Spleen (tissue), 11 donors: ENCODE data around the gene RELA. TPM values are rescaled to one million over a fixed set of nuclear protein-coding genes. Genes with fewer than 3 reads are reported as not detected.
"Not testable (repeated sequence)": the region's sequence is repeated elsewhere in the genome, so short reads cannot be mapped to it uniquely, and the experiment has no call there.

Source experiments
- DNase-seq: peaks from one replicate; pipeline ENCODE4 v3.0.0-alpha.2; 2020
- H3K27ac ChIP-seq, 8 donors: fragments of 200-600 bp; sonication (generic) in 7 of 8; 1 replicate in 4 of 8; 2 replicates in 4 of 8; pipeline versions ENCODE4 v1.5.0 to v1.8.0; 2016 to 2021; ENCODE audit warnings: inconsistent platforms in 4 of 8, mild to moderate bottlenecking in 4 of 8, moderate library complexity in 1 of 8
- H3K27me3 ChIP-seq, 7 donors: fragments of 200-600 bp; sonication (generic) in 6 of 7; replicated peaks in 1 of 7; 1 replicate in 4 of 7; 2 replicates in 3 of 7; pipeline versions ENCODE4 v1.5.0 to v1.8.0; 2016 to 2021; ENCODE audit warnings: inconsistent platforms in 3 of 7, mild to moderate bottlenecking in 1 of 7
- H3K36me3 ChIP-seq, 6 donors: fragments of 200-600 bp; sonication (generic) in 5 of 6; 1 replicate in 4 of 6; 2 replicates in 2 of 6; pipeline versions ENCODE4 v1.5.0 to v1.8.0; 2016 to 2021; ENCODE audit warnings: inconsistent platforms in 2 of 6
- H3K4me1 ChIP-seq, 6 donors: fragments of 200-600 bp; sonication (generic) in 5 of 6; 1 replicate in 3 of 6; 2 replicates in 3 of 6; pipeline versions ENCODE4 v1.5.0 to v1.8.0; 2016 to 2021; ENCODE audit warnings: inconsistent platforms in 3 of 6
- H3K4me3 ChIP-seq, 8 donors: fragments of 200-600 bp; sonication (generic) in 7 of 8; 1 replicate in 4 of 8; 2 replicates in 4 of 8; pipeline versions ENCODE4 v1.5.0 to v1.8.0; 2016 to 2021; ENCODE audit warnings: inconsistent platforms in 4 of 8, mild to moderate bottlenecking in 4 of 8, moderate library complexity in 2 of 8
- H3K9me3 ChIP-seq, 8 donors: fragments of 200-600 bp; sonication (generic) in 7 of 8; 1 replicate in 4 of 8; 2 replicates in 4 of 8; pipeline versions ENCODE4 v1.5.0 to v1.8.0; 2016 to 2021; ENCODE audit warnings: inconsistent platforms in 4 of 8
- POLR2A ChIP-seq, 3 donors: fragments of 450-650 bp; IDR thresholded peaks; one replicate each; pipeline ENCODE4 v1.5.1; 2017; ENCODE audit warnings: antibody characterized with exemption in 3 of 3, mild to moderate bottlenecking in 1 of 3
- POLR2AphosphoS5 ChIP-seq, 3 donors: sonication (generic); formaldehyde crosslinking; IDR thresholded peaks; one replicate each; pipeline ENCODE4 v1.5.1; 2017; ENCODE audit warnings: antibody characterized with exemption in 3 of 3
- WGBS, 5 donors: extraction: QIAGEN DNeasy Blood & Tissue Kit in 3 of 5; methylation state at CpG; one replicate each; pipeline versions ENCODE4 v1.1.5 to v1.1.7; 2013 to 2018; 5-methylcytosine and 5-hydroxymethylcytosine counted together
- intact Hi-C: fragments of 100-400 bp; cut with DNase I; formaldehyde crosslinking; loops from one replicate; pipeline ENCODE4 v1.15.0; 2023; ENCODE audit warnings: low total_unique reads
- polyA plus RNA-seq, 3 donors: library from polyadenylated mRNA; stranded (reverse); fragments of 200-250 nt; gene quantifications; one replicate each; pipeline ENCODE4 v1.2.1, GENCODE V29; 2013
- total RNA-seq, 7 donors: library from RNA; depleted of rRNA in 3 of 7; stranded (reverse); fragments of >200 nt in 3 of 7; fragmentation: NEBNext Ultra II Directional in 4 of 7; extraction: Animal tissue kit (Norgen Biotek cat#: 25700) in 4 of 7; gene quantifications; one replicate each; pipeline versions ENCODE4 v1.1.0 to v1.2.1, GENCODE V29; 2016 to 2021
- TF ChIP-seq, protein P1 (sequence below), 11 experiments: fragments of 200-600 bp in 7 of 11; fragments of 450-650 bp in 4 of 11; sonication (generic) in 4 of 11; IDR thresholded peaks in 8 of 11; conservative IDR thresholded peaks in 3 of 11; 1 replicate in 7 of 11; 2 replicates in 4 of 11; pipeline versions ENCODE4 v1.4.0 to v1.8.0; 2016 to 2021; ENCODE audit warnings: antibody characterized with exemption in 11 of 11, inconsistent platforms in 4 of 11, mild to moderate bottlenecking in 1 of 11
- donor health status: healthy with polysubstance abuse.
- donor health status: DM: no; HTN: no; CAD: no; lungs with moderate emphysema.
- donor health status: DM: no; HTN: no; CAD: no.
- donor health status: Bipolar disorder and iron deficiency.
- donor health status: healthy.
- donor health status: DM: no; HTN: no; CAD: no.
- donor health status: DM: yes; HTN: yes; CAD: no.

Gene RELA
- total and polyA plus RNA-seq, 10 donors: 25.8 to 115 (median 69.5) TPM

DNA sequence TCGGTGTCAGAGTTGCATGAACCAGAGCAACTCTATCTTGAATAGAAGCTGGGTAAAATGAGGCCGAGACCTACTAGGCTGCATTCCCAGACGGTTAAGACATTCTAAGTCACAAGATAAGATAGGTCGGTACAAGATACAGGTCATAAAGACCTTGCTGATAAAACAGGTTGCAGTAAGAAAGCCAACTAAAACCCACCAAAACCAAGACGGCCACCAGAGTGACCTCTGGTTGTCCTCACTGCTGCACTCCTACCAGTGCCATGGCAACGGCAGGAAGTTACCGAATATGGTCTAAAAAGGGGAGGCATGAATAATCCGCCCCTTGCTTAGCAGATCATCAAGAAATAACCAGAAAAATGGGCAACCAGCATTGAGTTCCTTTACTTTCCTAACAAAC lies 46.9 kb upstream of the RELA start:
- no peaks in the 10 kb centered on the region for H3K9me3 ChIP-seq
- WGBS, 5 donors: 71 to 86% (median 76%) methylated on average over 8 of the region's 8 CpGs
- H3K4me3 ChIP-seq: no peak overlapping the region
- peak overlapping the region in 1 of 8 donors; percentile 95 for H3K27ac ChIP-seq
- peaks cover 0 to 20% (median 18%) of the 10 kb centered on the region in 6 donors for H3K36me3 ChIP-seq
- intact Hi-C loops: loop anchor here (10.0 kb wide), 3 partner anchors 75 to 285 kb away; partner anchors contain the start of gene SIPA1
- H3K4me1 ChIP-seq: peaks cover 9 to 49% (median 32%) of the 10 kb centered on the region in 6 donors
- H3K27me3 ChIP-seq: no peaks in the 10 kb centered on the region
- TF ChIP-seq, protein P1, sequence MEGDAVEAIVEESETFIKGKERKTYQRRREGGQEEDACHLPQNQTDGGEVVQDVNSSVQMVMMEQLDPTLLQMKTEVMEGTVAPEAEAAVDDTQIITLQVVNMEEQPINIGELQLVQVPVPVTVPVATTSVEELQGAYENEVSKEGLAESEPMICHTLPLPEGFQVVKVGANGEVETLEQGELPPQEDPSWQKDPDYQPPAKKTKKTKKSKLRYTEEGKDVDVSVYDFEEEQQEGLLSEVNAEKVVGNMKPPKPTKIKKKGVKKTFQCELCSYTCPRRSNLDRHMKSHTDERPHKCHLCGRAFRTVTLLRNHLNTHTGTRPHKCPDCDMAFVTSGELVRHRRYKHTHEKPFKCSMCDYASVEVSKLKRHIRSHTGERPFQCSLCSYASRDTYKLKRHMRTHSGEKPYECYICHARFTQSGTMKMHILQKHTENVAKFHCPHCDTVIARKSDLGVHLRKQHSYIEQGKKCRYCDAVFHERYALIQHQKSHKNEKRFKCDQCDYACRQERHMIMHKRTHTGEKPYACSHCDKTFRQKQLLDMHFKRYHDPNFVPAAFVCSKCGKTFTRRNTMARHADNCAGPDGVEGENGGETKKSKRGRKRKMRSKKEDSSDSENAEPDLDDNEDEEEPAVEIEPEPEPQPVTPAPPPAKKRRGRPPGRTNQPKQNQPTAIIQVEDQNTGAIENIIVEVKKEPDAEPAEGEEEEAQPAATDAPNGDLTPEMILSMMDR (IDR thresholded peaks at IDR 0.05 in 8 of 11, conservative IDR thresholded peaks at IDR 0.05 in 3 of 11): no peak
- TF ChIP-seq POLR2AphosphoS5 (IDR thresholded peaks at IDR 0.05) (no peak), POLR2A (IDR thresholded peaks at IDR 0.05) (no peak)
- peak; percentile 13 for DNase-seq

DNA sequence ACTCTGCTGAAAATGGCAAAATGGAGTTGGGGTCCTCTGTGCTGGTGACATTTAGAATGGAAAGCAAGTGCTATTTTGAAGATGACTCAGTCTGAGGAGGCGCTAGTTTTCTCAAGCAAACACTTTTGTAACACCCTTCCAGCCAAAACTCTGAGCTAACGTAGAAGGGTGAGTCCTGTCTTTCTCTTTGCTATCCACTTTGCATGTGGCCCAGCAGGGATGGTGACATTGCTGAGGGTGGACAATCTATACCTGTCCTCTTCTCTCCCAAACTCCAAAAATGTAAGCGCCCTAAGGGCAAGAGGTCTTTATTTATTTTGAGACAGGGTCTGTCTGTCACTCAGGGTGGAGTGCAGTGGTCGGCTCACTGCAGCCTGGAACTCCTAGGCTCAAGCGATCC lies 45.7 kb upstream of the RELA start:
- no peak overlapping the region for H3K27ac ChIP-seq

DNA sequence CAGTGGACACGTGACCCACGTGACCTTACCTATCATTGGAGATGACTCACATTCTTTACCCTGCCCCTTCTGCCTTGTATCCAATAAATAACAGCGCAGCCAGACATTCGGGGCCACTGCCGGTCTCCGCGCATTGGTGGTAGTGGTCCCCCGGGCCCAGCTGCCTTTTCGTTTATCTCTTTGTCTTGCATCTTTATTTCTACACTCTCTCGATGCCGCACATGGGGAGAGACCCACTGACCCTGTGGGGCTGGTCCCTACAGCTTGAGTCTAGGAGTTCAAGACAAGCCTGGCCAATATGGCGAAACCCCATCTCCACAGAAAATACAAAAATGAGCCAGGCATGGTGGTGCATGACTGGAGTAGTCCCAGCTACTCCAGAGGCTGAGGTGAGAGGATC lies 44.3 kb upstream of the RELA start:
- H3K9me3 ChIP-seq, H3K27ac ChIP-seq, H3K27me3 ChIP-seq, H3K36me3 ChIP-seq, DNase-seq, H3K4me3 ChIP-seq: not testable (repeated sequence)
- WGBS, 5 donors: 85 to 95% (median 91%) methylated on average over 10 to 12 of the region's 12 CpGs
- intact Hi-C loops: loop anchor here (10.0 kb wide), 1 partner anchor 72 kb away; the partner anchor contains the start of gene SIPA1
- peaks cover 0 to 26% (median 18%) of the 10 kb centered on the region in 6 donors for H3K4me1 ChIP-seq

More for the DNA sequence above, 45.7 kb upstream of the RELA start:
- Histone ChIP-seq H3K9me3 (no peaks in the 10 kb centered on the region), H3K36me3 (peaks cover 0 to 7% (median 6%) of the 10 kb centered on the region in 6 donors), H3K4me3 (no peak overlapping the region), H3K4me1 (peaks cover 9 to 37% (median 29%) of the 10 kb centered on the region in 6 donors), H3K27me3 (peaks cover 0 to 5% (median 0%) of the 10 kb centered on the region in 7 donors)
- DNase-seq: no peak
- intact Hi-C loops: loop anchor here (10.0 kb wide), 1 partner anchor 74 kb away; the partner anchor contains the start of gene SIPA1
- WGBS, 5 donors: 71 to 87% (median 86%) methylated on average over 5 of the region's 5 CpGs
- TF ChIP-seq POLR2A (IDR thresholded peaks at IDR 0.05): no peak
- TF ChIP-seq, protein P1 (IDR thresholded peaks at IDR 0.05 in 8 of 11, conservative IDR thresholded peaks at IDR 0.05 in 3 of 11): no peak
- no peak for TF ChIP-seq POLR2AphosphoS5 (IDR thresholded peaks at IDR 0.05)

DNA sequence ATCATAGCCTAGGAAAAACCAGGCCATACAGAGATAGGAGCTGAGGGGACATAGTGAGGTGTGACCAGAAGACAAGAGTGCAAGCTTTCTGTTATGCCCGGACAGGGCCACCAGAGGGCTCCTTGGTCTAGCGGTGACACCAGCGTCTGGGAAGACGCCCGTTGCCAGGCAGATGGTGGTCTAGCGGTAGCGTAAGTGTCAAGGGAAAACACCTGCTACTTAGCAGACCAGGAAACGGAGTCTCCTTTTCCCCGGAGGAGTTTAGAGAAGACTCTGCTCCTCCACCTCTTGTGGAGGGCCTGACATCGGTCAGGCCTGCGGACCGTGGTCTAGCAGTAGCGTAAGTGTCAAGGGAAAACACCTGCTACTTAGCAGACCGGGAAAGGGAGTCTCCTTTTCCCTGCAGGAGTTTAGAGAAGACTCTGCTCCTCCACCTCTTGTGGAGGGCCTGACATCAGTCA lies 43.6 kb upstream of the RELA start:
- TF ChIP-seq, protein P1 (IDR thresholded peaks at IDR 0.05 in 8 of 11, conservative IDR thresholded peaks at IDR 0.05 in 3 of 11): peak; percentile 32 to 88 (median 82)
- TF ChIP-seq POLR2AphosphoS5 (IDR thresholded peaks at IDR 0.05): peak in 2 of 3 donors; percentile 54 to 55
- Histone ChIP-seq H3K4me1 (peaks cover 0 to 22% (median 17%) of the 10 kb centered on the region in 6 donors), H3K27ac (peak overlapping the region in 2 of 8 donors; percentile 24 to 43), H3K4me3 (peak overlapping the region in 1 of 8 donors; percentile 50)
- not testable (repeated sequence) for H3K27me3 ChIP-seq, H3K9me3 ChIP-seq, H3K36me3 ChIP-seq
- WGBS, 5 donors: 8 to 16% (median 9%) methylated on average over 14 of the region's 14 CpGs
- DNase-seq: peak; percentile 93
- intact Hi-C loops: loop anchor here (10.0 kb wide), 1 partner anchor 72 kb away; the partner anchor contains the start of gene SIPA1
